Astrocyte (in vitro differentiated cells and primary cell): Measurements from ENCODE around the gene FBXL13. TPM values are rescaled to one million over a fixed set of nuclear protein-coding genes. Genes with fewer than 3 reads are reported as not detected.
A peak's percentile ranks its signal among the peaks of the same experiment; 100 is the strongest.

ENCODE experiments used
- DNase-seq: peaks from one replicate; pipeline ENCODE4 v3.0.0-alpha.2; 2010; ENCODE audit warnings: low read depth
- FAIRE-seq: peaks from 2 replicates; lab custom pipeline; 2011; peaks lifted over from hg19 to GRCh38; lab: Jason Lieb, UNC
- H2AFZ ChIP-seq: 2 replicates; pipeline ENCODE4 v1.6.0; 2012; ENCODE audit warnings: low read depth, low read length, inconsistent platforms
- H3K27ac ChIP-seq: 2 replicates; pipeline ENCODE4 v1.5.1; 2011; ENCODE audit warnings: low read depth, low read length, inconsistent platforms
- H3K27me3 ChIP-seq: 2 replicates; pipeline ENCODE4 v1.6.0; 2011; ENCODE audit warnings: low read length, inconsistent platforms; ENCODE audit not compliant: insufficient read depth
- H3K36me3 ChIP-seq: 2 replicates; pipeline ENCODE4 v1.5.1; 2011; ENCODE audit warnings: low read length, inconsistent platforms; ENCODE audit not compliant: insufficient read depth
- H3K4me1 ChIP-seq: 2 replicates; pipeline ENCODE4 v1.5.1; 2011; ENCODE audit warnings: low read length, inconsistent platforms; ENCODE audit not compliant: insufficient read depth
- H3K4me2 ChIP-seq: 2 replicates; pipeline ENCODE4 v1.6.0; 2012; ENCODE audit warnings: low read length, inconsistent platforms
- H3K4me3 ChIP-seq: 2 replicates; pipeline ENCODE4 v1.5.1; 2011; ENCODE audit warnings: low read depth, mild to moderate bottlenecking, low read length, inconsistent platforms; ENCODE audit not compliant: insufficient read depth
- H3K79me2 ChIP-seq: 2 replicates; pipeline ENCODE4 v1.6.0; 2012; ENCODE audit warnings: mild to moderate bottlenecking, low read length, inconsistent platforms; ENCODE audit not compliant: insufficient read depth
- H3K9ac ChIP-seq: 2 replicates; pipeline ENCODE4 v1.6.0; 2012; ENCODE audit warnings: mild to moderate bottlenecking, low read length, inconsistent platforms
- H3K9me3 ChIP-seq: 2 replicates; pipeline ENCODE4 v1.5.1; 2012; ENCODE audit warnings: low read depth, mild to moderate bottlenecking, low read length, inconsistent platforms; ENCODE audit not compliant: insufficient read depth
- H4K20me1 ChIP-seq: 2 replicates; pipeline ENCODE4 v1.6.0; 2012; ENCODE audit warnings: low read length, inconsistent platforms; ENCODE audit not compliant: insufficient read depth
- H3K27ac Mint-ChIP-seq: one replicate; pipeline ENCODE4 v1.8.0; 2021; ENCODE audit warnings: mild to moderate bottlenecking, mixed read lengths; ENCODE audit not compliant: unreplicated experiment
- H3K27me3 Mint-ChIP-seq: one replicate; pipeline ENCODE4 v1.8.0; 2021; ENCODE audit warnings: low read depth, mixed read lengths; ENCODE audit not compliant: unreplicated experiment
- H3K36me3 Mint-ChIP-seq: one replicate; pipeline ENCODE4 v1.8.0; 2021; ENCODE audit warnings: low read depth, mixed read lengths; ENCODE audit not compliant: unreplicated experiment
- H3K4me1 Mint-ChIP-seq: one replicate; pipeline ENCODE4 v1.8.0; 2021; ENCODE audit warnings: low read depth, mixed read lengths; ENCODE audit not compliant: unreplicated experiment
- H3K4me3 Mint-ChIP-seq: one replicate; pipeline ENCODE4 v1.8.0; 2021; ENCODE audit warnings: mild to moderate bottlenecking, moderate library complexity, mixed read lengths; ENCODE audit not compliant: unreplicated experiment
- H3K9me3 Mint-ChIP-seq: one replicate; pipeline ENCODE4 v1.8.0; 2021; ENCODE audit warnings: mild to moderate bottlenecking, mixed read lengths; ENCODE audit not compliant: unreplicated experiment
- EZH2 ChIP-seq: IDR thresholded peaks from 2 replicates; pipeline ENCODE4 v1.6.1; 2012; ENCODE audit warnings: mild to moderate bottlenecking, low read length, inconsistent platforms; ENCODE audit not compliant: insufficient read depth
- total RNA-seq: library from RNA; stranded (reverse); gene quantifications from 2 replicates; pipeline ENCODE4 v1.2.1, GENCODE V29; 2021
- TF ChIP-seq, protein P1 (sequence below): IDR thresholded peaks from 2 replicates; pipeline ENCODE4 v1.5.1; 2011; ENCODE audit warnings: low read depth, mild to moderate bottlenecking, inconsistent platforms, low read length, moderate library complexity; ENCODE audit not compliant: insufficient read depth

The FBXL13 gene
- total RNA-seq, 1 donor from 2014 or later, result 1.2 TPM

DNA sequence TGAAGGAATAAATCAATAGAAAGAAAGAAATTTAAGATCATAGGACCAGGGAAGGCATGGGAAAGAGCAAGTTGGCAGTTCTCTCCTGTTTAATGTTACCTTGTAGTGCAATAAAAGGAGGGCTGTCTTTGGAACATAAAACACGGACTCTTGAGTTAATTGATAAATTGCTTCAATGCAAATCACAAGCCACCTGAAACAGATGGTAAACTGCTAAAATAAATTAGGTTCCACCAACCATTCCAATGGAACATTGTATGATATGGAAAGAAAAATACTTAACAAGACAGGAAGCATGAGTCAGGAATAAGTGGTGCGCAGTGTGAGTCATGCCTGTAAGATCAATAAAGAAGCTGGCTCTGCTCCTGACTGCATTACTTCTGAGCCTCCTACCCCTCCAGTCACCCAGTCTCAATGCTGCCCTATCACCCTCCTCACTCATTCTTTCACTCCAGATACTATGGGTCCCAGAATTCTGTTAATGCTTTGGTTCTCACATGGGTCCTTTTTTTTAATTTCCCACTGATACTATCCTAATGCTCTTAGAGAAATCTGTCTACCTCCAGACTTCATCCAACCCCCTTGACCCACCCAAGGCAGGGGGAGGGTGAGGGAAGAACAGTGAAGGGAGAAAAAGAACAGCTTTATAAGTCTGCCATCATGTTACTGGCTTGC is 82.9 kb downstream of the FBXL13 start:
- no peaks in the 10 kb centered on the region for H3K36me3 ChIP-seq
- H3K27ac ChIP-seq, result peak overlapping the region; percentile 97
- peak; percentile 99 for DNase-seq
- peaks cover 36% of the 10 kb centered on the region for H3K4me1 ChIP-seq
- H3K27me3 Mint-ChIP-seq, result no peaks in the 10 kb centered on the region
- no peaks in the 10 kb centered on the region for H3K36me3 Mint-ChIP-seq
- peak overlapping the region; percentile 22 for H3K4me3 Mint-ChIP-seq
- H3K4me1 Mint-ChIP-seq, result peaks cover 16% of the 10 kb centered on the region
- peak overlapping the region; percentile 76 for H3K9ac ChIP-seq
- no peak for TF ChIP-seq EZH2
- TF ChIP-seq, protein P1, sequence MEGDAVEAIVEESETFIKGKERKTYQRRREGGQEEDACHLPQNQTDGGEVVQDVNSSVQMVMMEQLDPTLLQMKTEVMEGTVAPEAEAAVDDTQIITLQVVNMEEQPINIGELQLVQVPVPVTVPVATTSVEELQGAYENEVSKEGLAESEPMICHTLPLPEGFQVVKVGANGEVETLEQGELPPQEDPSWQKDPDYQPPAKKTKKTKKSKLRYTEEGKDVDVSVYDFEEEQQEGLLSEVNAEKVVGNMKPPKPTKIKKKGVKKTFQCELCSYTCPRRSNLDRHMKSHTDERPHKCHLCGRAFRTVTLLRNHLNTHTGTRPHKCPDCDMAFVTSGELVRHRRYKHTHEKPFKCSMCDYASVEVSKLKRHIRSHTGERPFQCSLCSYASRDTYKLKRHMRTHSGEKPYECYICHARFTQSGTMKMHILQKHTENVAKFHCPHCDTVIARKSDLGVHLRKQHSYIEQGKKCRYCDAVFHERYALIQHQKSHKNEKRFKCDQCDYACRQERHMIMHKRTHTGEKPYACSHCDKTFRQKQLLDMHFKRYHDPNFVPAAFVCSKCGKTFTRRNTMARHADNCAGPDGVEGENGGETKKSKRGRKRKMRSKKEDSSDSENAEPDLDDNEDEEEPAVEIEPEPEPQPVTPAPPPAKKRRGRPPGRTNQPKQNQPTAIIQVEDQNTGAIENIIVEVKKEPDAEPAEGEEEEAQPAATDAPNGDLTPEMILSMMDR, result no peak
- no peaks in the 10 kb centered on the region for H3K9me3 ChIP-seq
- H3K27me3 ChIP-seq, result no peaks in the 10 kb centered on the region
- H3K27ac Mint-ChIP-seq, result no peak overlapping the region
- peak; percentile 93 for FAIRE-seq
- no peak overlapping the region for H2AFZ ChIP-seq
- H3K4me2 ChIP-seq, result peak overlapping the region; percentile 69
- no peaks in the 10 kb centered on the region for H4K20me1 ChIP-seq
- H3K79me2 ChIP-seq, result no peaks in the 10 kb centered on the region
- H3K9me3 Mint-ChIP-seq, result peaks cover 7% of the 10 kb centered on the region
- H3K4me3 ChIP-seq, result no peak overlapping the region

DNA sequence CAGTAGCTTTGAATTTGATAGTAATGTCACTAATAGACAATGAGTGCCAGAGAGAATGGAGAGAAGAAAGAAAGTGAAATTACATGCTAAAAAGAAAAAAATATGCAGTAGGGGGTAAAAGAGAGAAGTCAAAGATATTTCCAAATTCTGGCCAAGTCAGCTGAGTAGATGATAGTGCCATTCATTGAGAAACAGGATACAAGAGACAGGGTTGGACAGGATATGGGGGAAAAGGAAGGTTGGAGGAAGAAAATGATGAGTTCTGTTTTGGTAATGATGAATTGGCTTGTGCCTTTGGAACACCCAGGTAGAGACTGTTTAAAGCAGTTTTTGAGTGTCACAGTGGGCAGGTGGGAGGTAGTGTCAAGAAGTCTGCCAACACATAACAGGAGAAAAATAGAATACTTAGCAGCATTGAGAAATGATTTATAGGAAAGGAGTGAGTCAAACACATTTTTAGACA is 83.5 kb downstream of the FBXL13 start:
- DNase-seq (no peak), FAIRE-seq (no peak)
- H3K9me3 ChIP-seq, result no peaks in the 10 kb centered on the region
- no peaks in the 10 kb centered on the region for H3K79me2 ChIP-seq
- peak overlapping the region; percentile 97 for H3K27ac ChIP-seq
- TF ChIP-seq, protein P1, result no peak
- no peak for TF ChIP-seq EZH2
- Mint-ChIP-seq H3K4me1 (peaks cover 16% of the 10 kb centered on the region), H3K36me3 (no peaks in the 10 kb centered on the region), H3K9me3 (peaks cover 7% of the 10 kb centered on the region), H3K4me3 (no peak overlapping the region), H3K27ac (no peak overlapping the region), H3K27me3 (no peaks in the 10 kb centered on the region)
- H3K36me3 ChIP-seq, result no peaks in the 10 kb centered on the region
- H3K9ac ChIP-seq, result peak overlapping the region; percentile 51
- H3K4me2 ChIP-seq, result peak overlapping the region; percentile 69
- H3K27me3 ChIP-seq, result no peaks in the 10 kb centered on the region
- no peak overlapping the region for H3K4me3 ChIP-seq
- no peaks in the 10 kb centered on the region for H4K20me1 ChIP-seq
- H3K4me1 ChIP-seq, result peaks cover 36% of the 10 kb centered on the region
- no peak overlapping the region for H2AFZ ChIP-seq

DNA sequence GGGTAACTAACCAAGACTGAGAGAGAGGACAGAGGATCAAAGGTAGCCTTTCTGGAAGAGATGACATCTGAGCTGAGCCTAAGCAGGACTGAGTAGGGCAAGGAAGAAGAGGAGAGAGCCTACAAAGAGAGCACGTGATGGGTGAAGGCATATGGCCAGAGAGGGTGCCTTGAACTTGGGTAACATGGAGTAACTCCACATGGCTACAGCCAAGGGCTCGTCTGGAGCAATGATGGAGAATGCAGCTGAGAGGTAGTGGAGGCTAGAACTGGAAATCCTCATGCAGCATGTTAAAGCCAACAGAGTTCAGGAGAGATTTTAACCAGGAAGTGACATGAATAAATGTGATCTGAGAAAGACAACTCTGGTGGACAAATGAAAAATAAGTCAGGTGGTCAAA is 84.0 kb downstream of the FBXL13 start:
- no peak overlapping the region for H3K4me3 Mint-ChIP-seq
- FAIRE-seq, result no peak
- Histone ChIP-seq H3K4me2 (peak overlapping the region; percentile 69), H3K9me3 (no peaks in the 10 kb centered on the region), H3K36me3 (no peaks in the 10 kb centered on the region), H4K20me1 (no peaks in the 10 kb centered on the region), H3K27ac (peak overlapping the region; percentile 97), H3K79me2 (no peaks in the 10 kb centered on the region), H3K9ac (peak overlapping the region; percentile 51), H3K27me3 (no peaks in the 10 kb centered on the region), H3K4me3 (no peak overlapping the region), H2AFZ (no peak overlapping the region), H3K4me1 (peaks cover 36% of the 10 kb centered on the region)
- H3K9me3 Mint-ChIP-seq, result peaks cover 7% of the 10 kb centered on the region
- H3K36me3 Mint-ChIP-seq, result no peaks in the 10 kb centered on the region
- no peak for DNase-seq
- no peak overlapping the region for H3K27ac Mint-ChIP-seq
- TF ChIP-seq, protein P1, result no peak
- TF ChIP-seq EZH2, result no peak
- H3K4me1 Mint-ChIP-seq, result peaks cover 16% of the 10 kb centered on the region
- H3K27me3 Mint-ChIP-seq, result no peaks in the 10 kb centered on the region
